ENCODE measurements around the gene TMBIM4.

DNA sequence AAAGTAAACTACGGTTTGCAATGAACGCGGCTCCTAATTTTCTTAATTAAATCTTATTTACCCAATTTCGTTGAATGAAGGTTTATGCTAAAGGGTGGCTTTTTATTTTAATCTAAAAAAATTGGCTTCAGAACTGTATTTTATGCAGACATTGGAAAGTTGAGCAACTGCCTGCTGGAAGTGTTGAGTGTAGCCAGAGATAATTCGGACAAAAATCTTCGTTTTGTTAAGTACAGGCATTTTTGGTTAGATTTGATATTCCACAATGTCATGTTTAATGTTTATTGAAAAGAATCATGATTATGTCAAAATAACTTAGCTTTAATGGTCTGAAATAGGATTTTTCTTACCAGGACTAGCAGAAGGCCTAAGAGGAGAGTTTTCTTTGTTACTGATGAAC lies 20.1 kb upstream of the TMBIM4 start:
- TF ChIP-seq POLR2A (IDR thresholded peaks at IDR 0.05; ENCODE audit: low read depth, low read length), result no peak
- TF ChIP-seq POLR2AphosphoS5 (IDR thresholded peaks at IDR 0.05; ENCODE audit: low read depth, low read length), result no peak
- no peak for TF ChIP-seq TAF1 (IDR thresholded peaks at IDR 0.05; ENCODE audit: low read depth, low read length)
- no peak for TF ChIP-seq SPI1 (IDR thresholded peaks at IDR 0.05; ENCODE audit: low read depth, low read length)
- no peak for TF ChIP-seq PAX5 (IDR thresholded peaks at IDR 0.05; ENCODE audit: insufficient read depth, low read length, severe bottlenecking)
- TF ChIP-seq POU2F2 (IDR thresholded peaks at IDR 0.05; ENCODE audit: low read depth, low read length), result no peak
